Right ventricle myocardium superior (tissue), 1 donor: ENCODE measurements around the gene ELK4. TPM values are rescaled to one million over a fixed set of nuclear protein-coding genes. Genes with fewer than 3 reads are reported as not detected.
"Not testable (repeated sequence)": the region's sequence is repeated elsewhere in the genome, so short reads cannot be mapped to it uniquely, and the experiment has no call there.

Experiments used
- ATAC-seq: fragments of 200-7000 bp; cut with Tn5 transposase; one replicate; pipeline ENCODE4 v1.9.1; 2020; ENCODE audit warnings: mild to moderate bottlenecking; ENCODE audit not compliant: poor library complexity
- DNase-seq: peaks from one replicate; pipeline ENCODE4 v3.0.0-alpha.2; 2020
- intact Hi-C: fragments of 100-400 bp; cut with DNase I; formaldehyde crosslinking; loops from one replicate; pipeline ENCODE4 v1.11.2; 2022
- total RNA-seq: library from RNA; stranded (reverse); fragmentation: NEBNext Ultra II Directional; extraction: Animal tissue kit (Norgen Biotek cat#: 25700); gene quantifications from one replicate; pipeline ENCODE4 v1.2.1, GENCODE V29; 2021
- donor health status: DM: no; HTN: yes; CAD: no; lungs with severe emphysema.

ELK4 gene
- total RNA-seq, 1 donor from 2014 or later, result 31.1 TPM

GRCh38 chr1:205636732-205637131, 4.9 kb upstream of the ELK4 start:
- intact Hi-C loops, result no loop called here
- ATAC-seq, result no peak
- DNase-seq, result no peak

DNA sequence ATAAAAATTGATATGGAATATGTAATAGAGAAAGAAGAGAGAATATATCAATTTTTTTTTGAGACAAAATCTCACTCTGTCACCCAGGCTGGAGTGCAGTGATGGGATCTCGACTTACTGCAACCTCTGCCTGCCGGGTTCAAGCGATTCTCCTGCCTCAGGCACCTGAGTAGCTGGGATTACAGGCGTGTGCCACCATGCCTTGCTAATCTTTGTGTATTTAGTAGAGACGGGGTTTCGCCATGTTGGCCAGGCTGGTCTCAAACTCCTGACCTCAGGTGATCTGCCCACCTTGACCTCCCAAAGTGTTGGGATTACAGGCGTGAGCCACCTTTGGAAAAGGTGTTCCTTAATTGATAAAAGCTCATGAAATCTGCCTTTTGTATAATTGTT, 4.3 kb upstream of the ELK4 start:
- ATAC-seq, intact Hi-C loops, DNase-seq: not testable (repeated sequence)

DNA sequence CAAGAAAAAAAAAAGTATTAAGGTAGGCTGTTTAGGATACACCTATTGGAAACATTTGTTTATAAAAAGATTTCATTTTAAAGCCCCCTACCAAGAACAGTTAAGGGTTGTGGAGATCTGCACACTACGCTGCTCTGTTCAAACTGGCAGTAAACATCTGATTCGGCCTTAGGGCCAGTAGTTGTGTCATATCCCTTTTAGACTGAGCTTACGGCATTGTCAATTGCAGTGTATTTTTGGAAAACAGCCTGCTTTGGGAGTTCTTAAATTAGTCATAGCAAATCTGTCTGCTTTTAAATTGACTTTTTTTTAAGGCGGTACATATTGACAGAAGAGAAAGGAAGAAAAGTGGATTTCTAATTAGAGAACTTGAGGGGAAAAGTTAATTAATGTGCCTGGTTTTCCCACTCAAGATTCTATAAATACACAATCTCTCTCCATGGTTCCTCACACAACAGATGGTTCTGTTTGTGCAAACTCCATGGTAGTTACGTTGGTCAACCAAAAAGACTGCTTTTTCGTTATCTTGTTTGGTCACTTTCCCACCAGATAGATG, 1.7 kb upstream of the ELK4 start:
- no peak for ATAC-seq
- no peak for DNase-seq
- intact Hi-C loops, result loop anchor here (5.0 kb wide), 1 partner anchor 36 kb away; no protein-coding TSS in a partner anchor

DNA sequence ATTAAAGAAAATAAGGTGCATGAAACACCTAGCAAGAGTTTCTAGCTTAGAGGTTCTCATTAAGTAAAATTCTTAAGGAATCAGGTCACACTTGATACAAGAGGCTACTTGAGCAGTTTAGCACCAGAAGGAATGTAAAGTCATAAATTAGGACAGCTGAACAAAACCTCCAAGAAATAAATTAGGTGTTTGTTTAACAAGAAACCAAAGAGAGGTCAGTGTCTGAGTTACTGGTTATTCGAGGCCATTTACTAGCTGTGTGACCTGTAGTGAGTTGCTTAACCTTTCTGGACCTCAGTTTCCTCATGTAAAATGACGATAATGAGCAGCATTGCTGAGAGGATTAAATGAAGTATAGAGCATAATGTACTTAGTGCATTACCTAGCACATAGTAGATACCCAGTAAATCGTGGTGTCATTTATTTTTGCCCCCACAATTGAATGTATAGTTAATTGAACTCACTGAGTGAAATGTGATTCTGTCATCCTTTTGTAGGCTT, 908 bp upstream of the ELK4 start:
- DNase-seq (no peak), ATAC-seq (no peak)
- intact Hi-C loops, result loop anchor here (5.0 kb wide), 1 partner anchor 35 kb away; no protein-coding TSS in a partner anchor

GRCh38 chr1:205631010-205631767, 622 bp downstream of the ELK4 start:
- intact Hi-C loops, result loop anchor here (5.0 kb wide), 1 partner anchor 34 kb away; no protein-coding TSS in a partner anchor
- ATAC-seq (peak; percentile 66), DNase-seq (peak; percentile 69)

DNA sequence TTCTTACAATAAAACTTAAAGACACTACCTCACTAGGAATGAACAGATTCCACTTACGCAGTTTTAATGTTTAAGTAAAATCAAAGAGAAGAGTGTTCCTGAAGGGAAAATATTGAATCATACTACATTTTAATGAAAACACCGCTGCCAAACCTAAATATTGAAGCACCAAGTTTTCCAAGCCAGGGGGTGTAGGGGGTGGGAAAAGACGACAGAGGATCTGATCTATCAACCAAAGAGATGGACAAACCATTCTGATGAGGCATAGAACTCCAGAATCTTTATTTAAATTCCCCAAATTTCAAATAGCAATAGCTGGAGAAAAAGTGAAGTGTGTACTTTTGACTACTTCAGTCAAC, 1.2 kb downstream of the ELK4 start:
- ATAC-seq (no peak), DNase-seq (no peak)
- intact Hi-C loops, result loop anchor here (5.0 kb wide), 1 partner anchor 33 kb away; no protein-coding TSS in a partner anchor

DNA sequence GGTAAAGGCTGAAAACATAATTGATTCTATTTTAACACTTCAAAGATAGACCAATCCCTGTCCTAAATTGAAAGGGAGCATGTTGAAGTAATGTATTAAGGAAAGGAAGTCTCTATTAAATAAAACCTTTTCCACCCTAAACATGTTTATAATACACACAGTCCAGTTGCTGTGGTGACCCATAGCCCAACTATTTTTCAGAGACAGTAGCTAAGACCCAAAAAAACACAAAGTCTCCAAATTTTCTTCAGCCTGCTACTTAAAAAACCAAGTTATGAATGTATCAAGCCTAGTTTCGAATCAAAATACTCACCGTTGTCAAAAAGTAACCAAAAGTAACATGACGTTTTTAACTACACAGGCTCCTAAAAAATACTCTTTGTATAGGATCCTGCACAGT, 1.6 kb downstream of the ELK4 start:
- intact Hi-C loops, result loop anchor here (5.0 kb wide), 1 partner anchor 33 kb away; no protein-coding TSS in a partner anchor
- ATAC-seq, result no peak
- DNase-seq, result no peak

DNA sequence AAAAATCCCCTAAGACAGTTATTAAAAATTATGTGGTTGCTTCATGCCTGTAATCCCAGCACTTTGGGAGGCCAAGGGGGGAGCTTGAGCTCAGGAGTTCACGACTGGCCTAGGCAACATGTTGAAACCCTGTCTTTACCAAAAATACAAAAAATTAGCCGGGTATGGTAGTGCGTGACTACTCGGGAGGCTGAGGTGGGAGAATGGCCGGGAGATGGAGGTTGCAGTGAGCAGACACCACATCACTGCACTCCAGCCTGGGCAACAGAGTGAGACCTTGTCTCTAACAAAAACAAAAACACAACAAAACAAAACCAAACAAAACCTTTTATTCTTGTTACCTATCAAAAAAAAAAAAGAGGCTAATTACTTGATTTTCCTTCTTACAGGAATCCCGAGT, 2.1 kb downstream of the ELK4 start:
- ATAC-seq, result no peak
- DNase-seq, result no peak
- intact Hi-C loops, result loop anchor here (5.0 kb wide), 1 partner anchor 32 kb away; no protein-coding TSS in a partner anchor

- ATAC-seq, result no peak
- DNase-seq, result no peak
- intact Hi-C loops, result no loop called here
Measured at GRCh38 chr1:205627956-205628355, 3.9 kb downstream of the ELK4 start.

DNA sequence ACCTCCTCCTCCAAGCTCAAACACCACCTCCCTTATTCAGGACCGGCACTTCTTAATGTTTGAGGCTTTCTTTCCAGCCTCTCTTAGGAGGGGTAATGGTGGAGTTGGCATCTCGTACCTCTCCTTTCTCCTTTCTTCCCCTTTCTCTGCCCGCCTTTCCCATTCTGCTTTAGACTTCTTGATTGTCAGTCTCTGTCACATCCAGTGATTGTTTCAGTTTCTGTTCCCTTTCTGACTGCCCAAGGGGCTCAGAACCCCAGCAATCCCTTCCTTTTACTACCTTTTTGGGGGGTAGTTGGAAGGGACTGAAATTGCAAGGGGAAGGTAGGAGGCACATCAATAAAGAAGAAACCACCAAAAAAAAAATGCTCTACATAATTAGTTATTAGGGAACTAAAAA, 5.6 kb downstream of the ELK4 start:
- DNase-seq (no peak), ATAC-seq (no peak)
- intact Hi-C loops, result no loop called here

- intact Hi-C loops, result no loop called here
- no peak for DNase-seq
- ATAC-seq, result no peak
Measured at GRCh38 chr1:205623646-205624045, 8.2 kb downstream of the ELK4 start.

DNA sequence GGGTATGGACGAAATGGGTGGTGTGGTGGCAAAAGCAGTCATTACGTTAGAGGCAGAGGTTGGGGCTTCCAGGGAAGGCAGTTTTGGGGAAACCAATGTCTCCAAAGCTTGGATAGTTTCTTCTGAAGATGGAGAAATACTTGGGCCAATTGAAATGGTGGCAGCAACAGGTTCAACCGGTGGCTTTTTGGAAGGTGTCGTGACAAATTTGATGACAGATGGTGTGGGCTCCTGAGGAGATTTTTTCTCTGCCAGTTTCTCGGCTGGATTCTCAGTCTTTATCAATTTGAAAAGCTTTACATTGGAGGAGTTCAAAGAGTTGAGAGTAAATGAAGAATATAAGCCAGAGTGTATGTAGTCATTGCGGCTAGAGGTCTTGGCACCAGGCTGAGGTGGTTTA, 11.5 kb downstream of the ELK4 start:
- no peak for ATAC-seq
- intact Hi-C loops, result no loop called here
- no peak for DNase-seq

DNA sequence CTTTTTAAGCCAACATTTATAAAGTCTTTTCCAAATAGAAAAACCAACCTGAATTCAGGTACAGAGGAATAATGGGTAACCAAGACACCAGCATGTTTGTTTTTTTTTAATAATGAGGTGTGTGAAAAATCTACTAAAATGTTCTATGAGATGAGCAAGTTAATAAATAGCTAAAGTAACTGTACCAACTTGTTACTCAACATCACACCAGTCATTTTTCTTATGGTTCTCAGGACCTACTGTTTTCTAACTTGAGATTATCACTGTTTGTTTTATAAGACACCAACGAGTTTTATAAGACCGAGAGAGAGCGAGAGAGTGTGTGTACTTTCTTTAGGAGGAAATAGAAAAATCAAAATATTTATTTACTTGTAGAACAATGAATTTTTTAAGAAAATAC, 12.4 kb downstream of the ELK4 start:
- no peak for ATAC-seq
- intact Hi-C loops, result no loop called here
- no peak for DNase-seq

GRCh38 chr1:205616563-205617293, 15.1 kb downstream of the ELK4 start:
- no peak for ATAC-seq
- intact Hi-C loops, result no loop called here
- no peak for DNase-seq

DNA sequence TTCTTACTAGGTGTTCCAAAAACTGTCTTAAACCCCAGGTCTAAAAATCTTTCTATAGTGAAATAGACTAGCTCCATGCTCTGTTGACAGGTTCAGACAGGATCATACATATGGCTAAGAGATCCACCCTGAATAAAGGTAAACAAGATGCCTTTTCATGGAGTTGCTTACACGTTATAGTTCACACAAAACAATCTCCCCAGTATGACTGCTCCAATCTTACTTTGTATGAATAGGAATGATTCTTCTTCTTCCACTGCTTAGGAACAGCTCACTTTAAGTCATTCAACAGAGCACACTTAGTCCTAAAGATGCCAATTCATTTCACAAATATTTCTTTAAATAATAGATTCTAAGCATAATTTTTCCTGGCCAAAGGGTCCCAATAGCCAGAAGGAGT, 16.0 kb downstream of the ELK4 start:
- ATAC-seq, result no peak
- intact Hi-C loops, result no loop called here
- no peak for DNase-seq

GRCh38 chr1:205613854-205614412, 17.9 kb downstream of the ELK4 start:
- DNase-seq, result no peak
- no peak for ATAC-seq
- intact Hi-C loops, result no loop called here

- intact Hi-C loops, result no loop called here
- ATAC-seq, result no peak
- no peak for DNase-seq
Measured at GRCh38 chr1:205612556-205612955, 19.3 kb downstream of the ELK4 start.

DNA sequence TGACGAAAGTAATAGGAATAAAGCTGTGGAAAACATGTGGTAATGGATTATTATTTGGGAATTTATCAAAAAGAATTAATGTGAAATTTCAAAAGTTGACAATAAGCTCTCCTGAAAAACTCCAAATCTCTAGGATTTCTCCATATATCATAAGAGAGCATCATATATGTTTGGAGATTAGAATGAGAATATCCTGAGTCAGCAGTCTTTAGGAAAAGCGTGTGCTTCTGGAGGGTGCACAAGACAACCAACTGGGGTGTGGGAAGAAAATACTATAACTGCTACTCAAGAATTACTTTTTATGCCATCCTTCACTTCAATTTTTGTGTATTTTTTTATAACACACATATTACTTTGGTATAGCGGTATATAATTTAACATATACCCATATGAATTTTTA, 19.7 kb downstream of the ELK4 start:
- ATAC-seq (no peak), DNase-seq (no peak)
- intact Hi-C loops, result no loop called here

DNA sequence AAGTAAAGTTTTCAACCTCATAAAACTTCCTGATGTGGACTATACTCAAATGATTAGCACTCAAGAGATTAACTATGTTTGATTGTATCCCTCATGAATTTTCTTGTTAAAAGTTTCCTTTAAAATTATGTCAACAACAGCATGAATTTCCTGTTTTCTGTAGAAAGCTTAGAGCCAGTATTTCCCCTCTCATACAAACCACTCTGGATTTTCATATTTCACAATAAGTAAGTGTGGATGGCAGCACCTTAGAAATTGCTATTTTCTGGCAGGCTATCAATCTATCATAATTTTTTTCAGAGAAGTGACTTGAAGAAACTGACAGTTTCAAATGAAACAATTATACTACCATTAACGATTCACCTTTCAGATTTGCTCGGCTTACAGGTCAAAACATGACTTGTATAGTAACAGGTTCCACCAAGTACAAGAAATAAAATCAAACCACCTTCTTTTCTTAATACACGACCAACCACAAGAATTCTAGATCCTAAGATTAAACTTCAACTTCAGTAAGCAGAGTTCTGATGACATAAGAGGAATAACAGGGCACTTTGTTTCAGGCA, 20.8 kb downstream of the ELK4 start:
- DNase-seq (no peak), ATAC-seq (no peak)
- intact Hi-C loops, result no loop called here
